ENCODE results near the gene GPR18. TPM values are rescaled to one million over a fixed set of nuclear protein-coding genes. Genes with fewer than 3 reads are reported as not detected.
"Not testable (repeated sequence)": the region's sequence is repeated elsewhere in the genome, so short reads cannot be mapped to it uniquely, and the experiment has no call there.

Gene GPR18
- total RNA-seq, 2 donors from 2014 or later, result not detected

DNA sequence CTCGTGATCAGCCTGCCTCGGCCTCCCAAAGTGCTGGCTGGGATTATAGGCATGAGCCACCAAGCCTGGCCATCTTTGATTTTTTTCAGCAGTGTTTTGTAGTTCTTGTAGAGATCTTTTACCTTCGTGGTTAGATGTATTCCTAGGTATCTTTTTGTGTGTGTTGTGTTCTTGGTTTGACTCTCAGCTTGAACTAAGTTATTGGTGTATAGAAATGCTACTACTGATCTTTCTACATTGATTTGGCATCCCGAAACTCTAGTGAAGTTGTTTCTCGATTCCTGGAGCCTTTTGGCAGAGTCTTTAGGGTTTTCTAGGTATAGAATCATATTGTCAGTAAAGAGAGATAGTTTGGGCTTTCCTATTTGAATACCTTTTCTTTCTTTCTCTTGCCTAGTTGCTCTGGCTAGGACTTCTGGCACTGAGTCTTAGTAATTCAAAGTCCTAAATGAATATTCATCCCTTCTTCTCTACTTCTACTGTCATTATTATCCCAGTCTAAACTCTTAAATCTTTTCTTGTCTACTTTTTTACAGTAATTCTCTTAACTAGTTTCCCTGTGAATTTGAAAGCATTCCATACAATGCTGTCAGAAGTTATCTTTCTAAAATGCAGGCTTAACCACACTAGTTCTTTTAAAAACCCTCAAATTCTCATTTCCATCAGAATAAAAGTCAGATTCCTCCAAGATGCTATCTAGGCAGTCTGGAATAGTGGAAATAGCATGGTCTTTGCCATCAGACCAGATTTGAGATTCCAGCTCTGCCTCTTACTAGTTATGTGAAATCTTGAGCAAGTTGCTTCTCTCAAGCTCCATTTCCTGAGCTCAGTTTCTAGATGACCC lies 7.0 kb downstream of the GPR18 start:
- intact Hi-C loops (cut with DNase I), result no loop called here
- no peak for DNase-seq (ENCODE audit: low spot score)

DNA sequence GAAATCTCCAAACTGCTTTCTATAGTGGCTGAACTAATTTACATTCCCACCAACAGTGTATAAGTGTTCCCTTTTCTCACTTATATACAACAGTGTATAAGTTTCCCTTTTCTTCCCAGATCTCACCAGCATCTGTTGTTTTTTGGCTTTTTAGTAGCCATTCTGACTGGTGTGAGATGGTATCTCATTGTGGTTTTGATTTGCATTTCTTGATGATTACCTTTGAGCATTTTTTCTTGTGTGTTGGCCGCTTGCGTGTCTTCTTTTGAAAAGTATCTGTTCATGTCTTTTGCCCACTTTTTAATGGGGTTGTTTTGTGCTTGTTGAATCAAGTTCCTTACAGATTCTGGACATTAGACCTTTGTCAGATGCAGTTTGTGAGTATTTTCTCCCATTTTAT lies 8.6 kb downstream of the GPR18 start:
- DNase-seq (ENCODE audit: low spot score); intact Hi-C loops (cut with DNase I): not testable (repeated sequence)

DNA sequence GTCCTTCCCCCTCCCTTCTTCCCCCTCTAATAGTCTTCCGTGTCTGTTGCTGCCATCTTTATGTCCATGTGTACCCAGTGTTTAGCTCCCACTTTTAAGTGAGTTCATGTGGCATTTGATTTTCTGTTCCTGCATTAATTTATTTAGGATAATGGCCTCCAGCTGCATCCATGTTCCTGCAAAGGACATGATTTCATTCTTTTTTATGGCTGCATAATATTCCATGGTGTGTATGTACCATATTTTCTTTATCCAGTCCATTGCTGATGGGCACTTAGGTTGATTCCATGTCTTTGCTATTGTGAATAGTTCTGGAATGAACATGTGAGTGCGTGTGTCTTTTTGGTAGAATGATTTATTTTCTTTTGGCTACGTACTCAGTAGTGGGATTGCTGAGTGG lies 9.0 kb downstream of the GPR18 start:
- DNase-seq (ENCODE audit: low spot score); intact Hi-C loops (cut with DNase I): not testable (repeated sequence)

DNA sequence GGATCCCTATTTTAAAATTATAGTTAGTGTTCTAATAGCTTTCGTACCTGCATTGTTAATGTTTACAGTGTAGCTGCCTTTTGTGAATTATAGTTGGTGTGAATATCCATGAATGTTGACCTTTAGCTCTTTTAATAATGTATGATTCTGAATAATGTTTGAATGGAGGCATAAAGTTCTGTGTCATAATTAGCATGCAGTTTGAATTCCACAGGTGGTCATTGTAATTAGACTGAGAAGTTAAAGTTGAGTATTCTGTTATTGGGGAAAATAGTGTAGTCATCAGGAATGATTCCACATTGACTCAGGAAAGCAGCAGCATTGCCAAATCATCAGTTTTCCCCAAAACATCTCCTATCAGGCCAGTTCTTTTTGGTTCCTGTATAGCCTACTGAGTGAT lies 12.1 kb downstream of the GPR18 start:
- intact Hi-C loops (cut with DNase I), result no loop called here
- no peak for DNase-seq (ENCODE audit: low spot score)

DNA sequence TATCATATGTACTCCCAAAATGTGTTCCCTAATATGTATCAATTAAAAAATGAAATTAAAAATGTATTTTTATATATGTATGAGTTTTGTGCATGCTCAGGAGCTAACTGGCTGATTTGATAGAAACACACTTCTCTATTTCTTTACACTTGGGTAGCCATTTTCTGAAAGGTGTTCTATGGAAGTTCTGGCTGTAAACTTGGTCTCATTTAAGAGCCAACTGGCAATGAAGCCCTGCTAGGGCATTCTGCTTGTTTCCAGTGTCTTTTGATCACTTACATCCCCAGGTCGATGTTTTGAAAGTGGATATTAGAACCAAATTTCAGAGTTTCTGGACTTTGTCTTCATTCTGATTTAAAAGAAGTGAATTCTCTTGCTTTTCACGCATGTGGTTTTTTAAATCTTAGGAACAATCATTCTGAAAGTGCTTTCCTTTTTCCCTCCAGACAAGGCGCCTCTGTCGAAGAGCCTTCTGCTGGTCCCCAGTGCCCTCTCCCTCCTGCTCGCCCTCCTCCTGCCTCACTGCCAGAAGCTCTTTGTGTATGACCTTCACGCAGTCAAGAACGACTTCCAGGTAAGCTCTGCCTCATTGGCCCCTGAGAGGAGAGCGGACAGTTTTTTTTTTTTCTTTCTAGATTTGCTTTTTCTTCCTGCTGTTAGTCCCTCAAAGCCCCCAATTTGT lies 20.1 kb downstream of the GPR18 start:
- intact Hi-C loops (cut with DNase I), result loop anchor here in 1 of 2 donors (1.0 kb wide), 1 partner anchor 26 kb away; no protein-coding TSS in a partner anchor
- no peak for DNase-seq (ENCODE audit: low spot score)

DNA sequence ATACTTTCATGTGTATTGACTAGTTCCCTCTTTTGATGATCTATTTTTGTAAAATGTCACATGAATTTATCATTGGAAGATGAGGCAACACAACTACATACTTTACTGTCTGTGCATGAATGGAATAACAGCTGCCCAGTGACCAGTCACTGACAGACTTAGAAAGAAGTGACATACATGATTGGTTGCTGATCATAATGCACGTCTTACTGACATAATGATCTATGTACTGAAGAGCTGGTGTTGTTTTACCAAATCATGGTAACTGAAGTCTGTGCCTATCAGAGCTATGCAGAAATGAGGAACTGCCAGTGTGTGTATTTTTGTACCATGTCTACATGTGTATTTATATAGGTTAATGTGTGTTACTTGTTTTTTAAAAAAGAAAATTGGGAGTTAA lies 26.5 kb downstream of the GPR18 start:
- DNase-seq (ENCODE audit: low spot score), result no peak
- intact Hi-C loops (cut with DNase I), result no loop called here

DNA sequence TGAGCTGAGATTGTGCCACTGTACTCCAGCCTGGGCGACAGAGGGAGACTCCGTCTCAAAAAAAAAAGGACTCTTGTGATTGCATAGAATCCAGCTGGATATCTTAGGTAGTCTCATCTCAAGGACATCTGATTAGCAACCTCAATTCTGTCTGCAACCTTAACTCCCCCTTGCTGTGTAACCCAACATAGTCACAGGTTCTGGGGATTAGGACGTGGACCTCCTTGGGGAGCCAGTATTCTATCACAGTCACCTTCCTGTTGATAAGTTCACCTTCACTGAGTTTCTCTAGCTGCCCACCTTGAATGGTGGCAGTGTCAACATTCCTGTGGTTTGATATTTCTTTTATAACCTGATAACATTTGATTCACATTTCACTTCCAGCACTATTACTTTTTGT lies 27.2 kb downstream of the GPR18 start:
- intact Hi-C loops (cut with DNase I), result no loop called here
- no peak for DNase-seq (ENCODE audit: low spot score)

DNA sequence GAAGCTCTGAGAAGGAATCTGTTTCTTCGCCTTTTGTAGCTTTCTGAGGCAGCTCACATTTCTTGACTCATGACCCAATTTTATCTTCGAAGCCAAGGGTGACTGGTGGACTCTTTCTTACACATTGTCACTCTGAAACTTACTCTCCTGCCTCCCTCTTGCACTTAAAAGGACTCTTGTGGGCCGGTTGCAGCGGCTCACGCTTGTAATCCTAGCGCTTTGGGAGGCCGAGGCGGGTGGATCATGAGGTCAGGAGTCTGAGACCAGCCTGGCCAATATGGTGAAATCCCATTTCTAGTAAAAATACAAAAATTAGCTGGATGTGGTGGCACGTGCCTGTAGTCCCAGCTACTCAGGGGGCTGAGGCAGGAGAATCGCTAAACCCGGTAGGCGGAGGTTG lies 27.6 kb downstream of the GPR18 start:
- intact Hi-C loops (cut with DNase I), result not testable (repeated sequence)

DNA sequence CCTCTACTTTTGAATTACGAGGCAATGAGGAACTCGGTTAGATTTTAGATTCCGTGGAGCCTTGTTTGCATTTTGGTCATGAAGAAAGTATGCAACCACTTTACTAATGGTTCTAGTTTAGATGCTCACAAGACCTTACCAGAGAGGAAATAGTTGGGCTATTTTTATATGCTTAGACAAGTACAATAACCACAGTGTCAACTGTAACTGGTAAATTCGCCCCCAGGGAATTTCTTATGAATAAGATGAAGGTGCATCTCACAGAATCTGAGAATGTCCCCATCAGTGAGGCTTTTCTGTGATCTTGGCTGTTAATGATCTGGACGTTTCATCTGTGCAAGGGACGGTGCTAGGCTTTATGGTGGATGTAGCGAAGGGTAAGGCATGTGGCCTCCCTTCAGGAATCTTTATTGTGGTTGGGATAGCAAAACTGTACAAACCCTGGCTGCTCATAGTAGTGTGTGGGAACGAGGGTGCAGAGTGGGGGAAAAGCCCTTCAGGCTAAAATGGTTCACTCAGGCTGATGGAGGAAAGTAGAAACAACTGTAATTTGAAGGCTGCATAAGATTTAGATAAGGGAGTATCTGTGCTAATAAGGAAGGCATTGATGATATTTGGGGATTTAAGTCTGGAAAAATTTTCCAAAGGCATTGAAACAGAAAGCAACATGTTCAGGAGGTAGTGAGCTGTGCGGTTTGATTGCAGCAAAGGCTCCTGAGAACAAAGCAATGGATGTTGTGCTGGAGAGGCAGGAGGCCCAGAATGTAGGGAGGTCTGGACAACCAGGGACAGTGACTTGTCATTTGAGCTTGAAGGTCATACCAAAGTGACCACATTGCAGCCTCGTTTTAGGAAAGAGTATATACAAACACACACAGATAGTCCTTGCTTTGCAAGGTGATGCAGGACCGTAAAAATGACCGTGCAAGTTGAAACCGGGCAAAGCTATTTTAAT lies 29.2 kb downstream of the GPR18 start:
- intact Hi-C loops (cut with DNase I), result no loop called here
- no peak for DNase-seq (ENCODE audit: low spot score)

More for the DNA sequence above, 27.6 kb downstream of the GPR18 start:
- not testable (repeated sequence) for DNase-seq (ENCODE audit: low spot score)

DNA sequence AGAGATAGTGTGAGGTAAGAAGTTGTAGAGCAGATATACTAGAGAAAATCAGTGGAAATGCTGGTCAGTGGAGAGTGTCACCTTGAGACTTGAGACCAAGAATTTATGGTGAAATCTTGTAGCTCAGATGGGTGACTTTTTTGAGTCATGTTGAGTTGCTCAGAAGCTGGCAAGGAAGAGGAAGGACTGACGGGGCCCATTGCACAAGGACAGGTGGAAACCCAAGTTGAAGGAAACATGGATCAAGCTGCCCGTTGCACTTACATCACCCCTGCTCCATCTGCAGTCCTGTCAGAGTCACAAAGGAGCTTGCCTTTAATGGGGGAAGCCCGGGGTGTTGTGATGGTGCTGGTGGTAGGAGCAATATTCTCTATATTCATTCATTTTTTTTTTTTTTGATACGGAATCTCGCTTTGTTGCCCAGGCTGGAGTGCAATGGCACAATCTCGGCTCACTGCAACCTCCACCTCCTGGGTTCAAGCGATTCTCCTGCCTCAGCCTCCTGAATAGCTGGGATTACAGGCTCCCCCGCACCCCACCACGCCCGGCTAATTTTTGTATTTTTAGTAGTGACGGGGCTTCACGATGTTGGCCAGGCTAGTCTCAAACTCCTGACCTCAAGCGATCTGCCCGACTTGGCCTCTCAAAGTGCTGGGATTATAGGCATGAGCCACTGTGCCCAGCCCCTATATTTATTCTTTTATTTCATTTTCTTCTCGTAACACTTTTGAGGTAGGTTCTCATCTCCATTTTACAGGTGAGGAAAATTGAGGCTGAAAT lies 30.1 kb downstream of the GPR18 start:
- no peak for DNase-seq (ENCODE audit: low spot score)
- intact Hi-C loops (cut with DNase I), result no loop called here

DNA sequence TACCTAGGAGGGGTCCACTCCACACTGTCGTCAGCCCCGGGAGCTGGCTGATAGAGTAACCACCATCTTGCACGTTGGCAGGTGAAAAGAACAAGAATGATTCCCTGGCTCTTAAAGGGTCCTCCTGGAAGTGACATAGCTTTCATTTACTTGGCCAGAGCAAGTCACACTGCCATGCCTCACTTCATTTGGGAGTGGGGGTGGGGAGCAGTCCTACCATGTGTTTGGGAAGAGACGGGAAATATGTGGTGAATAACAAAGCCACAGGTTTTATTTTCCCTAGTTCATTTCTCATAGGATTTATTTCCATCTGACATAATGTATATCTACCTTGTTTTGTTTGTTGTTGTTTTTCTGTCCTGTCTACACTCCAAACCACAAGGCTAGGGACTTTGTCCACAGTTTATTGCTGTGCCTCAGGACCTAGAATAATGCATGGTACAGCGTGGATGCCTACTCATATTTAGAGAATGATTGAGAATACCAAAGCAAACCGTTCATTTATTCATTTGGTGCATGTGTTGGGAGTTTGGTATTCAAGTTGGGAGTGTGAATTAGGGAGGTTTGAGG lies 30.8 kb downstream of the GPR18 start:
- DNase-seq (ENCODE audit: low spot score), result no peak
- intact Hi-C loops (cut with DNase I), result no loop called here

DNA sequence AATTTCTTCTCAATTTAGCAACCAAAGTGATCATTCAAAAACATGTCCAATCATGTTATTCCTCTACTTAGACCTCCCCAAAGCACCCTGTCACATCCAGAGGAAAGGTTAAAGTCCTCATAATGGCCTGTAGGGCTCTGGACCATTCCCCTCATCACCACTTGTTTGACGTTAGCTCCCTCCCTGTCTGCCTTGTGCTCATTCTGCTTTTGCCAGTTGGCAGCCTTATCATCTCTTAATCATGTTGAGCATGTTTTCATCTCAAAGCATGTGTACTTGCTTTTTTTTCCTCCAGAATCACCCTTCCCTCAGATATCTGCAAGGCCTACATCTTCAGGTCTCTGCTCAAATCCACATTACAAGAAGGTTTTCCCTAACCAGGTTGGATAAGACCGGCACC lies 31.7 kb downstream of the GPR18 start:
- intact Hi-C loops (cut with DNase I), result no loop called here
- DNase-seq (ENCODE audit: low spot score), result no peak

DNA sequence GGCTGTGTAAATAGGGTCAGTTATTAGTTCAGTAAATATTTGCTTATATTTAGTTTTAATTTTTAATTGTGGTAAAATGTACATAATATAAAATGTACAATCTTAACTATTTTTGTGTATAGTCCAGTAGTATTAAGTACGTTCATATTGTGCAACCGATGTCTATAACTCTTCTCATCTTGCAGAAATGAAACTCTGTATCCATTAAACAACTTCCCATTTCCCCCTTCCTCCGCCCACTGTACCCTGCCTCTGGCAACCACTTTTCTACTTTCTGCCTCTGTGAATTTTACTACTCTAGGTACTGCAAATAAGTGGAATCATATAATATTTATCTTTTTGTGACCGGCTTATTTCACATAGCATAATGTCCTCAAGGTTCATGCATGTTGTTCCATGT lies 33.1 kb downstream of the GPR18 start:
- intact Hi-C loops (cut with DNase I), result no loop called here
- DNase-seq (ENCODE audit: low spot score), result no peak

DNA sequence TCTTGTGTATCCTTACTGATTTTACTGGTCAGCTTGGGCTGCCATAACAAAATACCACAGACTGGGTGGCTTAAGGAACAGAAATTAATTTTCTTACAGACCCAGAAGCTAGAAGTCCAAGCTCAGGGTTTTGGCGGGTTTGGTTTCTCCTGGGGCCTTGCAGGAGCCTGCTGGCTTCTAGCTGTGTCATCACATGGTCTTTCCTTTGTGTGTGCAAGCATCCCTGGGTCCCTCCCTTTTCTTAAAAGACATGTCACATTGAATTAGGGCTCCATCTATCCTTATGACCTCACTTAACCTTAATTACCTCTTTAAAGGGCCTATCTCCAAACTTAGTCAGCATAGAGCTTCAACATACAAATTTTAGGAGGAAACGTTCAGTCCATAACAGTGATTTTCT lies 34.2 kb downstream of the GPR18 start:
- DNase-seq (ENCODE audit: low spot score), result no peak
- intact Hi-C loops (cut with DNase I), result no loop called here

DNA sequence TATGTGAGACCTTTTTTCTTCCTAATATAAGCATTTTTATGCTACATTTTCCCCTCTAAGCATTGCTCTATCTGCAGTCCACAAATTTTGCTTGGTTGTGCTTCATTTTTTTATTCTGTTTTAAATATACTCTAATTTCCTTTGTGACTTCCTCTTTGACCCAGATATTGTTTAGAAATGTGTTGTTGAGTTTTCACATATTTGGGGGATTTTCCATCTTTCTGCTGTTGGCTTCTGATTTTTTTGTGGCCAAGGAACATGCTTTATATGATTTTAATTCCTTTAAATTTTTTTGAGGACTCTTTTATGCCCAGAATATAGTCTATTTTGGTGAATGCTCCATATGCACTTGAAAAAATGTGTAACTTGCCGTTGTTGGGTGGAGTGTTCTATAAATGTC lies 34.6 kb downstream of the GPR18 start:
- DNase-seq (ENCODE audit: low spot score), result no peak
- intact Hi-C loops (cut with DNase I), result no loop called here

DNA sequence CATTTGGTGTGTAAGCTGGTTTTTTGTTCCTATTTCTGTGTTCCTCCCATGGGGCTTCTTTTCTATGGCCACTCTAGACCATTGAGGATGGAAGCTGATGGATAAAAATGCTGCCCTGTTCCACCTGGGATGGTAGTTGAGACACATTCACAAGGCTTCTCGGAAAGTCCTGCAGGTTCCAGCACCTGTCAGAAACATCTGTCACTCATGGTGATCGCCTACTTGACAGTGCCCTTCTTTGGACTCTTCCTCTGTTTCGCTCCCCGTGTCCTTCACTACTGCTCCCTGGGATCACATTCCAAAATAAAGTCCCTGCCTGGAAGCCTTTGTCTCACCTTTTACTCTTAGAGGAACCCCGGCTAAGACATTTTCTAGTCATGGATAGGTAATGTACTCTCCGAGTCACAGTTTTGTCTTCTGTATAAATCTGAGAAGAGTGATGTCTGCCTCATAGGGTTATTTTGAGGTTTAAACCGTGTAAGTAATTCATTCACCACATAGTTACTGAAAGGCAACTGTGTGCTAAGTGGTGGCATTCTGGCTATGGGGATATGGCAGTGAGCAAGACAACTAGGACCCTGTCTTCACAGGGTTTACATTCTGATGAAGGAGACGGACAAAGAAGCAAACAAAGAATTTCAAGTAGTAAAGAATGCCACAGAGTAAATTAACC lies 36.5 kb downstream of the GPR18 start:
- intact Hi-C loops (cut with DNase I), result no loop called here
- DNase-seq (ENCODE audit: low spot score), result no peak

DNA sequence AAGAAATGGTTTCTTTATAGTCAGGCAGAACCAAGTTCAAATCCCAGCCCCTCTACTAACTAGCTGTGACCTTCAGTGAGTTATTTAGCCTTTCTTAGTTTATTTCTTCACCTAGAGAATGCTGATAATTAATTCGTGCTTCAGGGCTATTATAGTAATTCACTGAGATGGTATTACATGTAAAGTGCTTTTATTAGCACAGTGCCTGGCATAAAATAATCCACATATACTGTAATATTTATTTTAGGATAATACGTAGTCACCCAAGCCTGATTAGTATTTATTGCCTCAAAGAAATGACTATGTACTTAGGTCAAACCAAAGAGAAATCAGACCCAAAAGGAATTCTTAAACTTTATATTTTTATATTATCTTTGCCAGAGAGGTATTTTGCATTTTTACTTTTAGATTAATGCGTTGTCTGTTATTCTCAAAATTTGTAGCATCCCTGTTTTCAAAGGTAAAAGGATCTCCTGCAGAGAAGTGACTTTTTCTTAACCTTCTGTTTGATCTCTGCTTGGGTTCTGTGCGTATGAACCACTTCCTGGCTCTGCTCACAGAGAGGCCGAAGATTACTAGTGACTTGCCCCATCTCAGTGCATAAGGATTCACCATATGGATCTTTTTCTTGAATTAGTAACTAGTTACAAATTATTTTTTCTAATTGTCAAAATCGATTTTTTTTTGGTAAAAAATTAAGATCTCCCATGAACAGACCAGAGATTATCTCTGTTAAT lies 37.8 kb downstream of the GPR18 start:
- DNase-seq (ENCODE audit: low spot score), result no peak
- intact Hi-C loops (cut with DNase I), result no loop called here
